Measurements from ENCODE around the gene ARHGDIA.

ARHGDIA gene

GRCh38 chr17:81909966-81910839, 39.1 kb upstream of the ARHGDIA start:
- no peaks in the 10 kb centered on the region for H3K36me3 ChIP-seq (ENCODE audit: insufficient read depth, low read length)

GRCh38 chr17:81909231-81909630, 38.1 kb upstream of the ARHGDIA start:
- H3K9ac ChIP-seq (ENCODE audit: low read depth, low read length) = no peak overlapping the region

More at GRCh38 chr17:81909966-81910839, 39.1 kb upstream of the ARHGDIA start:
- H3K4me1 ChIP-seq (ENCODE audit: insufficient read depth, low read length) = peaks cover 4% of the 10 kb centered on the region; the same call in 1 of the 2 replicates
- H3K9me3 ChIP-seq (ENCODE audit: control insufficient read depth, insufficient read depth, low read length) = no peaks in the 10 kb centered on the region
- H3K9ac ChIP-seq (ENCODE audit: low read depth, low read length) = peak overlapping the region; percentile 94

GRCh38 chr17:81908793-81909192, 37.7 kb upstream of the ARHGDIA start:
- peaks cover 4% of the 10 kb centered on the region; the same call in 1 of the 2 replicates for H3K4me1 ChIP-seq (ENCODE audit: insufficient read depth, low read length)
- H3K36me3 ChIP-seq (ENCODE audit: insufficient read depth, low read length) = no peaks in the 10 kb centered on the region
- no peaks in the 10 kb centered on the region for H3K9me3 ChIP-seq (ENCODE audit: control insufficient read depth, insufficient read depth, low read length)
- H3K9ac ChIP-seq (ENCODE audit: low read depth, low read length) = no peak overlapping the region

More at GRCh38 chr17:81909231-81909630, 38.1 kb upstream of the ARHGDIA start:
- Histone ChIP-seq H3K9me3 (ENCODE audit: control insufficient read depth, insufficient read depth, low read length) (no peaks in the 10 kb centered on the region), H3K36me3 (ENCODE audit: insufficient read depth, low read length) (no peaks in the 10 kb centered on the region), H3K4me1 (ENCODE audit: insufficient read depth, low read length) (peaks cover 4% of the 10 kb centered on the region; the same call in 1 of the 2 replicates)

- Histone ChIP-seq H3K4me1 (ENCODE audit: insufficient read depth, low read length) (peaks cover 4% of the 10 kb centered on the region; the same call in 1 of the 2 replicates), H3K36me3 (ENCODE audit: insufficient read depth, low read length) (no peaks in the 10 kb centered on the region), H3K9ac (ENCODE audit: low read depth, low read length) (no peak overlapping the region), H3K9me3 (ENCODE audit: control insufficient read depth, insufficient read depth, low read length) (no peaks in the 10 kb centered on the region)
Observed at GRCh38 chr17:81907219-81908145, 36.3 kb upstream of the ARHGDIA start.

GRCh38 chr17:81906476-81907218, 35.5 kb upstream of the ARHGDIA start:
- no peak overlapping the region for H3K9ac ChIP-seq (ENCODE audit: low read depth, low read length)
- no peaks in the 10 kb centered on the region for H3K36me3 ChIP-seq (ENCODE audit: insufficient read depth, low read length)
- no peaks in the 10 kb centered on the region for H3K9me3 ChIP-seq (ENCODE audit: control insufficient read depth, insufficient read depth, low read length)
- H3K4me1 ChIP-seq (ENCODE audit: insufficient read depth, low read length) = peaks cover 4% of the 10 kb centered on the region; the same call in 1 of the 2 replicates

- Histone ChIP-seq H3K4me1 (ENCODE audit: insufficient read depth, low read length) (peaks cover 4% of the 10 kb centered on the region; the same call in 1 of the 2 replicates), H3K36me3 (ENCODE audit: insufficient read depth, low read length) (no peaks in the 10 kb centered on the region), H3K9me3 (ENCODE audit: control insufficient read depth, insufficient read depth, low read length) (no peaks in the 10 kb centered on the region), H3K9ac (ENCODE audit: low read depth, low read length) (no peak overlapping the region)
Observed at GRCh38 chr17:81905993-81906392, 34.9 kb upstream of the ARHGDIA start.

GRCh38 chr17:81905424-81905875, 34.3 kb upstream of the ARHGDIA start:
- H3K9me3 ChIP-seq (ENCODE audit: control insufficient read depth, insufficient read depth, low read length) = no peaks in the 10 kb centered on the region
- no peak overlapping the region for H3K9ac ChIP-seq (ENCODE audit: low read depth, low read length)
- peaks cover 4% of the 10 kb centered on the region; the same call in 1 of the 2 replicates for H3K4me1 ChIP-seq (ENCODE audit: insufficient read depth, low read length)
- no peaks in the 10 kb centered on the region for H3K36me3 ChIP-seq (ENCODE audit: insufficient read depth, low read length)

- no peak overlapping the region for H3K9ac ChIP-seq (ENCODE audit: low read depth, low read length)
- no peaks in the 10 kb centered on the region for H3K36me3 ChIP-seq (ENCODE audit: insufficient read depth, low read length)
- no peaks in the 10 kb centered on the region for H3K9me3 ChIP-seq (ENCODE audit: control insufficient read depth, insufficient read depth, low read length)
- no peaks in the 10 kb centered on the region; the same call in 1 of the 2 replicates for H3K4me1 ChIP-seq (ENCODE audit: insufficient read depth, low read length)
Observed at GRCh38 chr17:81904600-81905423, 33.7 kb upstream of the ARHGDIA start.

GRCh38 chr17:81903896-81904599, 32.9 kb upstream of the ARHGDIA start:
- Histone ChIP-seq H3K36me3 (ENCODE audit: insufficient read depth, low read length) (no peaks in the 10 kb centered on the region), H3K9ac (ENCODE audit: low read depth, low read length) (no peak overlapping the region), H3K9me3 (ENCODE audit: control insufficient read depth, insufficient read depth, low read length) (no peaks in the 10 kb centered on the region), H3K4me1 (ENCODE audit: insufficient read depth, low read length) (no peaks in the 10 kb centered on the region; the same call in 1 of the 2 replicates)

- Histone ChIP-seq H3K4me1 (ENCODE audit: insufficient read depth, low read length) (no peaks in the 10 kb centered on the region; the same call in 1 of the 2 replicates), H3K36me3 (ENCODE audit: insufficient read depth, low read length) (no peaks in the 10 kb centered on the region), H3K9me3 (ENCODE audit: control insufficient read depth, insufficient read depth, low read length) (no peaks in the 10 kb centered on the region), H3K9ac (ENCODE audit: low read depth, low read length) (no peak overlapping the region)
Observed at GRCh38 chr17:81903415-81903831, 32.3 kb upstream of the ARHGDIA start.

GRCh38 chr17:81902653-81903414, 31.7 kb upstream of the ARHGDIA start:
- H3K9ac ChIP-seq (ENCODE audit: low read depth, low read length) = peak overlapping the region; percentile 42; the same call in 1 of the 2 replicates
- 0 out of 2 replicates have a peak, but pooled peaks cover 3% of the 10 kb centered on the region for H3K36me3 ChIP-seq (ENCODE audit: insufficient read depth, low read length)

More at GRCh38 chr17:81902653-81903414, 31.7 kb upstream of the ARHGDIA start:
- Histone ChIP-seq H3K4me1 (ENCODE audit: insufficient read depth, low read length) (no peaks in the 10 kb centered on the region; the same call in 1 of the 2 replicates), H3K9me3 (ENCODE audit: control insufficient read depth, insufficient read depth, low read length) (no peaks in the 10 kb centered on the region)
